GM12875 (cell line): ENCODE measurements around the gene LCMT2.

Experiments used
- H3K4me3 ChIP-seq: one replicate; pipeline ENCODE4 v1.5.1; 2011; ENCODE audit warnings: low read depth, low read length, control low read depth
- TF ChIP-seq, protein P1 (sequence below): IDR thresholded peaks from 2 replicates; pipeline ENCODE4 v1.5.1; 2011; ENCODE audit warnings: low read depth, mild to moderate bottlenecking, control low read depth, inconsistent platforms, low read length, moderate library complexity, borderline replicate concordance; ENCODE audit not compliant: insufficient read depth

LCMT2 gene

DNA sequence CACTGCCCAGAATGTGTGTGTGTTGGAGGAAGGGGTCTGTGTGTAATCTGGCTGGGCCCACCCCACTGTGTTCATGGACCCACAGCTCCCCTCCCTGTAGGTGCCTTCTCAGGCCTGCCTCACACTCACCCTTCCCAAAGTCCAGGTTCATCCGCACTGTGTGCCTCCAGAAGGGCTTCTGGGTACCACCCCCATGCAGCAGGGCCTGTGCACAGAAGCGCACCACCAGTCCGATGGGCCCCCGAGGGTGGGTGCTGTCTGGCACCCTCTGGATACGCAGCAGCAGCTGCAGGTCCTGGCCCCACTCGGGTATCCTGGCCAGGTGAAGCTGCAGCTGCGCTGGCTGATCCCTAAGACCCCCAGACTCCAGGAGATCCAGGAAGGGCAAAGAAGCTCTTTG, 50.9 kb downstream of the LCMT2 start:
- H3K4me3 ChIP-seq = no peak overlapping the region
- TF ChIP-seq, protein P1, sequence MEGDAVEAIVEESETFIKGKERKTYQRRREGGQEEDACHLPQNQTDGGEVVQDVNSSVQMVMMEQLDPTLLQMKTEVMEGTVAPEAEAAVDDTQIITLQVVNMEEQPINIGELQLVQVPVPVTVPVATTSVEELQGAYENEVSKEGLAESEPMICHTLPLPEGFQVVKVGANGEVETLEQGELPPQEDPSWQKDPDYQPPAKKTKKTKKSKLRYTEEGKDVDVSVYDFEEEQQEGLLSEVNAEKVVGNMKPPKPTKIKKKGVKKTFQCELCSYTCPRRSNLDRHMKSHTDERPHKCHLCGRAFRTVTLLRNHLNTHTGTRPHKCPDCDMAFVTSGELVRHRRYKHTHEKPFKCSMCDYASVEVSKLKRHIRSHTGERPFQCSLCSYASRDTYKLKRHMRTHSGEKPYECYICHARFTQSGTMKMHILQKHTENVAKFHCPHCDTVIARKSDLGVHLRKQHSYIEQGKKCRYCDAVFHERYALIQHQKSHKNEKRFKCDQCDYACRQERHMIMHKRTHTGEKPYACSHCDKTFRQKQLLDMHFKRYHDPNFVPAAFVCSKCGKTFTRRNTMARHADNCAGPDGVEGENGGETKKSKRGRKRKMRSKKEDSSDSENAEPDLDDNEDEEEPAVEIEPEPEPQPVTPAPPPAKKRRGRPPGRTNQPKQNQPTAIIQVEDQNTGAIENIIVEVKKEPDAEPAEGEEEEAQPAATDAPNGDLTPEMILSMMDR = no peak

DNA sequence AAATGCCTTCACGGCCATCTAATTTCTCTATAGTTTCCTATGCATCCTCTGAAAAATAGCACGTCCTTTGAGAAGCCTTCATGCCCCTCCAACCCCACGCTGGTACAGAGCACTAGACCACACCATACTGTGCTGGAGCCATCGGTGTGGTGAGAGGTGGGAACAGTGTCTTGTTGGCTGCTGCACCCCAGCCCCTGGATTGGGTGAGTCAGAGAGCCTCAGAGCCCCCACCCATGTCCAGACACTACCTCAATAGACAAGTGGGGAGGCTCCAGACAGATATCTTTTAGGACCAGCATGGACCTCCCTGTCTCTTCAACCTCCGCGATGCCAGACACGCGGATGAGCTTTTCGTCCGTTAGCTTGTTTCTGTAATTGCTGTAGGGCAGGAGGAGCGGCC, 51.5 kb downstream of the LCMT2 start:
- no peak overlapping the region for H3K4me3 ChIP-seq
- TF ChIP-seq, protein P1 = no peak

DNA sequence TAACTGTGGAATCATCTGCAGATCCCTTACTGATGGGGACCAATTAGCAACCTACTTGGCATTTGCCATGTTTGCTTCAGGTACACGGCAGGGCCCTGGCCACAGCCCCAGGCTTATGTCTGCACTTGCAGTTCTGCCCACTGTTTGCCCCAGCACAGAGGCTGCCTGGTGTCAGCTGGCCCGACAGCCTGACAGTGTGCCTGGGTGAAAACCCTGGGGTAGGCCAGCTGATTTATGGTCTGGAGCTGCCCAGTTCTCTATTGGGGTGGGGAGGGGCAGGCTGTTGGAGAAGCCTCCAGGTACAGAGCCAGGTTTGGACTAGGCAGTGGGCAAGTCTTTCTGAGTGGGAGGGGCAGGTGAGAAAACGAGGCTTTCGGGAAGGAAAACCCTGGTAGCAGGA, 52.5 kb downstream of the LCMT2 start:
- TF ChIP-seq, protein P1 = no peak
- no peak overlapping the region for H3K4me3 ChIP-seq

DNA sequence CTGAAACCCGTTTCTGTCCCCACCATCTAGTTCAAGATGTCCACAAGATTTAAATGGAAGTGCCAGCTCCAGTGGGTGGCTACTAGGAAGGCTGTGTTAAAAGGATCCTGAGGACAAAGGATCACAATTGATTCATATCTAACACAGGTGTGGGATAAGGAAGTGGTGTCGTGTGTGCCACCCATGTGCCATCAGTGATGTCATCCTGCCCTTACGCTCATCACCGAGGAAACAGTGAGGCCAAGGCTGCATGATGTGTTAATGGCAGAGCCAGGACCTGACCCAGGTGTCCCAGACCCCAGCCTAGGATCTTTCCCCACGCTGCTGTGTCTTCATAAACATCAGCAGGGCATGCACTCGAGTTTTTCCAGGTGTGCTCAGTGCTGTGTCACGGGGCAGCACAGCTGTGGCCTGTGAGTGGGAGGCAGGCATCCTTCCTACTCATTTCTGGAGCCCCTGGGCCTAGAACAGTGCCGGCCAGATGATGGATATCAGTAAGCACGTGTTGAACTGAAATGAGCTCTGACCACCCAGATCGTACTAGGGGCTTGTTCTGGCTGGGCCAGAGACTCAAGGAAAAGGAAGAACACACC, 53.0 kb downstream of the LCMT2 start:
- TF ChIP-seq, protein P1 = no peak

DNA sequence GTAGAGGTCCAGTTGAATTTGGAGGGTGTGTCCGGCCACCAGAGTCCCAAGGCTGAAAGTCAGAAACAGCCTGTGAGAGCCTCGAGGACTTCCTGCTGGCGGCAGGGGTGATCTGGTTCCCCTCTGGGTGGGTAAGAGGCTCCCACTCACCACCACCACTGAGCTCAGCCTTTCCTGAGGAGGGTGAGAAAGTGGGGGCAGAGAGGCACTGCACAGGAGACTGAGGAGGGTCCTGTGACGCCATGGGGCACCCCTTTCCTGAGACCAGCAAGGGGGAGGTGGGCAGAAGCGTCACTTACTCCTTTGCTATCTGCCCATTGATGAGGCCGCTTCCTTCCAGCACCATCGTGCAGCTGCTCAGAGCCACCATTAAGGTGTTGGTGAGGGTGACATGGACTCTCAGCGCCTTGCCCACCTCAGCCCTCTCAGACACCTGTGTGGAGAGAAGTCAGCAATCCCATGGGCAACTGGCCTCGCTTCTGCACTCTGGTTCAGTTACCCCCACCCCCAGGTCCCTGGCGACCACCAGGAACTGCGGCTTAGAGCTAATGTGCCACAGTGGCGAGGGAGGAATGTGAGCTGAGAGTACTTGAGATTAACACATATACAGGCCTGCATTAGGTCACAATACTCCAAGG, 53.7 kb downstream of the LCMT2 start:
- TF ChIP-seq, protein P1 = no peak
- no peak overlapping the region for H3K4me3 ChIP-seq

More for the DNA sequence above, 53.0 kb downstream of the LCMT2 start:
- no peak overlapping the region for H3K4me3 ChIP-seq

DNA sequence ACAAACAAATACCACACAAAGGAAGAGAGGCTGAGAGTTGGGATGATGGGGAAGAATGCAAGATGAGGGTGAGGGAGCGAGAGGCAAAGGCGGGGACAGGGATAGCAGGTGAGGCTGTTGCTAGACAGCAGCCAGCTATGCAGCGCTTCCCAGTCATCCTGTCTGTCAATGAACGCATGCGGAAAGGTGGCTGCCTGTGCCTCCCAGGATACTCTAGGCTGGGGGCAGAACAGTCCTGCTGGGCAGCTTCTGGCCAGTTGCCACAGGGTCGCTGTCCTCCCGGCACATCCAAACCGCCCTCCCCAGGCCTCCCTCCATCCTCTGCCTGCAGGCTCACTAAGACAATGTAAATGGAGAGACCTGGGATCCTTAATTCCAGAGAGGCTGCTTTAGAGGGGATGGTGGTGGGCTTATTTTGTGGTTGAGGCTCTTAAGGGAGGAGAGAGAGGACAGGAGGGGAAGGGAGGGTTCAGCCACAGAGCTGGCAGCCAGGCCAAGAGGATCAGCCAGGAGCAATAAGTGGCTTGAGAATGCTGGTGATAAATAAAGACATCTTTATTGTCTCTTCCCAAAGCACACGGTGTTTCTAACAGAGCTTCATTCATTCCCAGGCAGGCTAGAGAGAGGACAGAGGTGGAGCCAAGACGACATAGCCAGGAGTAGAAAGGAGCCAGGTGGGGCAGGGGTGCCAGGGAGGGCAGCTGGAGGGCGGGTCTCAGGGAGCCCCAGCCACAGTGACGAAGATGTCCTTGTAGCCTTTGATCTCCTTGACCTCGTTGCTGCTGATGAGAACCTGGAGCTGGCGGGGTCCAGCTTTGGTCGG, 54.4 kb downstream of the LCMT2 start:
- TF ChIP-seq, protein P1 = no peak
- H3K4me3 ChIP-seq = no peak overlapping the region
